ENCODE results near the gene MYOM3. TPM values are rescaled to one million over a fixed set of nuclear protein-coding genes. Genes with fewer than 3 reads are reported as not detected.
"Not testable (repeated sequence)": the region's sequence is repeated elsewhere in the genome, so short reads cannot be mapped to it uniquely, and the experiment has no call there.

The MYOM3 gene
- polyA plus RNA-seq, 6 donors from 2014 or later, result not detected

GRCh38 chr1:24060482-24060881 lies 51.5 kb downstream of the MYOM3 start:
- Mint-ChIP-seq H3K4me1 (no peaks in the 10 kb centered on the region), H3K9me3 (peaks cover 2 to 12% (median 5%) of the 10 kb centered on the region in 7 donors), H3K27ac (no peak overlapping the region), H3K4me3 (no peak overlapping the region), H3K36me3 (peaks cover 0 to 10% of the 10 kb centered on the region in 2 donors), H3K27me3 (peaks cover 0 to 13% (median 10%) of the 10 kb centered on the region in 3 donors)
- ATAC-seq (ENCODE audit: low read depth in 2 of 2) (no peak), DNase-seq (no peak)

- Mint-ChIP-seq H3K9me3 (peaks cover 2 to 12% (median 5%) of the 10 kb centered on the region in 7 donors), H3K27ac (no peak overlapping the region), H3K27me3 (peaks cover 0 to 13% (median 10%) of the 10 kb centered on the region in 3 donors)
Measured at GRCh38 chr1:24058671-24059455, 53.1 kb downstream of the MYOM3 start.

DNA sequence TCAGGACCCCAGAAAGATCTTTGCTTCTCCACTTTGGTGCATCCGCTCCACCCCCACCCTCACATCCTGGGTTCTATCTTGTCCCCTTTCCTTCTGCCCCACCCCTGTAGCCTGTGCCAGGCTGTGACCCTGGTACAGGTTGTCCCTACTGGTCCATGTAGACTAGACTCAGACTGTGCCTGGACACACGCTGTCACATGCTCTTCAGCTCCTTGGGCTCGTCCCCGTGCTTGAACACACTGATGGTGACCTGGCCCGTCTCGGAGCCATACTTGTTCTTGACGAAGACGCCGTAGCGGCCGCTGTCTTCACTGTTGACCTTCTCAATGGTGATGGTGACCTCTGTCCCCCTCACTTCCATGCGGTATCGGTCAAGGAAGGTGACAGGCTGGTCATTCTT lies 54.8 kb downstream of the MYOM3 start:
- Mint-ChIP-seq H3K9me3 (peaks cover 0 to 4% (median 0%) of the 10 kb centered on the region in 7 donors), H3K36me3 (peaks cover 0 to 2% of the 10 kb centered on the region in 2 donors), H3K4me1 (no peaks in the 10 kb centered on the region), H3K4me3 (no peak overlapping the region), H3K27me3 (peaks cover 0 to 5% (median 5%) of the 10 kb centered on the region in 3 donors), H3K27ac (no peak overlapping the region)
- ATAC-seq (ENCODE audit: low read depth in 2 of 2), result no peak
- DNase-seq, result no peak

More at GRCh38 chr1:24058671-24059455, 53.1 kb downstream of the MYOM3 start:
- no peak overlapping the region for H3K4me3 Mint-ChIP-seq
- H3K36me3 Mint-ChIP-seq, result peaks cover 0 to 10% of the 10 kb centered on the region in 2 donors
- no peaks in the 10 kb centered on the region for H3K4me1 Mint-ChIP-seq
- no peak for DNase-seq
- ATAC-seq (ENCODE audit: low read depth in 2 of 2), result no peak

DNA sequence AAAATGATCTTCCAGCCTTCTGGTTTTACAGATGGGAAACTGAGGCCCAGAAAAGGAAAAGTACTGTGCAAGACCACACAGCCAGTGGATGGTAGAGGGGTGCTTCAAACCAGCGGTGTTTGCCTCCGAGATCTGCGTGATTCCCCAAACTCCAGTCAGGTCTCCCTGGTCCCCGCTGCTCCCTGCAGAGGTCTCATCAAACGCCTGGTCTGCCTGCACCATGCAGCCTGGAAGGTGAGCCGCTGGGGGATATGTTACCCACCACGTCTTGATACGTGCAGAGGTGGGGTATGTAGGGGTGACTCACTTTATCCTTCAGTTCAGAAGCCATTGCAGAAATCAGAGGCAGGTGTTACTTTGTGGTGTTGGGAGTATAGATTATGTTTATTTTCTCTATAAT lies 56.3 kb downstream of the MYOM3 start:
- H3K27me3 Mint-ChIP-seq, result peaks cover 0 to 5% (median 3%) of the 10 kb centered on the region in 3 donors
- H3K27ac Mint-ChIP-seq, result peak overlapping the region in 1 of 6 donors; percentile 80
- no peaks in the 10 kb centered on the region for H3K36me3 Mint-ChIP-seq
- no peak overlapping the region for H3K4me3 Mint-ChIP-seq
- DNase-seq (no peak), ATAC-seq (ENCODE audit: low read depth in 2 of 2) (no peak)
- H3K9me3 Mint-ChIP-seq, result no peaks in the 10 kb centered on the region
- no peaks in the 10 kb centered on the region for H3K4me1 Mint-ChIP-seq

DNA sequence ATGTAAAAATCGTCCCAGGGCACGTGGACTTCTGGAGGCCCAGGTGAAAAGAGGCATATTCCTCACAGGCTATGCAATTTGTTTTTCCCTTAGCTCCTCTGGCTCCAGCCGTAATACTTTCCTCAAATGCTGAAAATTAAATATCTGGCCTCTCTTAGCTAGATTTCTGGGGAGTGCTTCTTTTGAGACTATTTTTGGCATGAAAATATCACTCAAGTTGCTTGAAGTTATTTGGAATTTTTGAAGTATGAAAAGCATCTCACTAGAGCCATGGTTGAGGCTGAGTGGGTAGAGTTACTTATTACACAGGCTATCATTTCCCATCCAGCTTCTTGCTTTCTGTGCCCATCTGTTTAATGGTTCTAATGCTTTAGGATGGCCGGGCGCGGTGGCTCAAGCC lies 59.7 kb downstream of the MYOM3 start:
- H3K4me1 Mint-ChIP-seq, result no peaks in the 10 kb centered on the region
- H3K9me3 Mint-ChIP-seq, result no peaks in the 10 kb centered on the region
- H3K27ac Mint-ChIP-seq, result no peak overlapping the region
- ATAC-seq (ENCODE audit: low read depth in 2 of 2) (no peak), DNase-seq (no peak)
- no peaks in the 10 kb centered on the region for H3K36me3 Mint-ChIP-seq
- H3K27me3 Mint-ChIP-seq, result peaks cover 0 to 3% (median 3%) of the 10 kb centered on the region in 3 donors
- no peak overlapping the region for H3K4me3 Mint-ChIP-seq

GRCh38 chr1:24051206-24051945 lies 60.6 kb downstream of the MYOM3 start:
- Mint-ChIP-seq H3K9me3 (no peaks in the 10 kb centered on the region), H3K4me1 (no peaks in the 10 kb centered on the region), H3K27me3 (peaks cover 0 to 3% (median 0%) of the 10 kb centered on the region in 3 donors), H3K36me3 (no peaks in the 10 kb centered on the region), H3K4me3 (no peak overlapping the region), H3K27ac (no peak overlapping the region)
- no peak for DNase-seq
- ATAC-seq (ENCODE audit: low read depth in 2 of 2), result no peak

DNA sequence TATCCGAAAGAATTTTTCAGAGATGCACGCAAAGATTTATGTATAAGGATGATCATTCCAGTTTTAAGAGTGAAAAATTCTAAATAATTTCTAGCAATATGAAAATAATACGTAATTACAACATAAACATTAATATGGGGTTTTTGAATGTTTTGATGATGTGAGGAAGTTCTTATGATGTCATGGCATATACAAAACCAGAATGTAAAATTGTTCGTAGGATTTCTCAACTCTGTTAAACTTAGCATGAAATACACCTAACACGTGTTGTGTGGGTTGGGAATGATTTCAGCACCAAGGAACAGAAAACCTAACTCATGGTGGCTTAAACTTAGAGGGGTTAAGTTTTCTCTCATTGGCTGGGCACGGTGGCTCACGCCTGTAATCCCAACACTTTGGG lies 62.2 kb downstream of the MYOM3 start:
- ATAC-seq (ENCODE audit: low read depth in 2 of 2), result no peak

DNA sequence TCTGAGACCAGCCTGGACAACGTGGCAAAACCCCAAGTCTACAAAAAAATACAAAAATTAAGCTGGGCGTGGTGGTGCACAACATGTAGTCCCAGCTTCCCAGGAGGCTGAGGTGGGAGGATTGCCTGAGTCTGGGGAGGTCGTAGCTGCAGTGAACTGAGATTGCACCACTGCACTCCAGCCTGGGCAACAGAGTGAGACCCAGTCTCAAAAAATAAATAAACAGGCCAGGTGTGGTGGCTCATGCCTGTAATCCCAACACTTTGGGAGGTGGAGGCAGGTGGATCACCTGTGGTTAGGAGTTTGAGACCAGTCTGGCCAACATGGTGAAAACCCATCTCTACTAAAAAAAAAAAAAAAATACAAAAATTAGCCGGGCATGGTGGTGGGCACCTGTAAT lies 63.0 kb downstream of the MYOM3 start:
- not testable (repeated sequence) for H3K36me3 Mint-ChIP-seq; H3K27me3 Mint-ChIP-seq; DNase-seq; H3K27ac Mint-ChIP-seq; H3K4me3 Mint-ChIP-seq; H3K9me3 Mint-ChIP-seq; H3K4me1 Mint-ChIP-seq; ATAC-seq (ENCODE audit: low read depth in 2 of 2)

More for the DNA sequence above, 62.2 kb downstream of the MYOM3 start:
- Mint-ChIP-seq H3K9me3 (no peaks in the 10 kb centered on the region), H3K4me3 (no peak overlapping the region), H3K27ac (no peak overlapping the region), H3K4me1 (no peaks in the 10 kb centered on the region), H3K27me3 (peaks cover 0 to 3% (median 0%) of the 10 kb centered on the region in 3 donors), H3K36me3 (no peaks in the 10 kb centered on the region)
- no peak for DNase-seq

DNA sequence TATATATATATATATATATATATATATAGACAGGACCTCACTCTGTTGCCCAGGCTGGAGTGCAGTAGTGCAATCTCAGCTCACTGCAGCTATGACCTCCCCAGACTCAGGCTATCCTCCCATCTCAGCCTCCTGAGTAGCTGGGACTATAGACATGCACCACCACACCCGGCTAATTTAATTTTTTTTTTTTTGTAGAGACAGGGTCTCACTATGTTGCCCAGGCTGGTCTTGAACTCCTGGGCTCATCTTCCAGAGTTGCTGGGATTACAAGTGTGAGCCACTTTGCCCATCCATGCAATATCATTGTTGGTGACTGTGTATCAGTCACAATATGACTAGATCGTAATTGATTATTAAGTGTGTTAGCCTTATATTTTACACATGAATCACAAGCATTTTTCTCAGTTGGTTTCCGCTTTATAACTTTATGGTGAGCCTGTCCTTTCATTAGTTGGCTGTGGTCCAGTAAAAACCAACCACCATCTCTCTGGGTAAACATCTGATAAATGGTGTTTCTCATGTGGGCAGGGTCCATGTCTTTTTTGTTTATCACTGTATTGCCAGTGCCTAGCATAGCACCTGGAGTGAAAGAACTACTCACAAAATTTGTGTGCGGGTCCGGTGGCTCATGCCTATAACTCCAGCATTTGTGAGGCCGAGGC lies 63.6 kb downstream of the MYOM3 start:
- no peaks in the 10 kb centered on the region for H3K4me1 Mint-ChIP-seq
- H3K27ac Mint-ChIP-seq, result peak overlapping the region in 1 of 6 donors; percentile 59
- no peaks in the 10 kb centered on the region for H3K36me3 Mint-ChIP-seq
- H3K27me3 Mint-ChIP-seq, result peaks cover 0 to 3% (median 0%) of the 10 kb centered on the region in 3 donors
- DNase-seq (no peak), ATAC-seq (ENCODE audit: low read depth in 2 of 2) (no peak)
- H3K4me3 Mint-ChIP-seq, result no peak overlapping the region
- H3K9me3 Mint-ChIP-seq, result no peaks in the 10 kb centered on the region

DNA sequence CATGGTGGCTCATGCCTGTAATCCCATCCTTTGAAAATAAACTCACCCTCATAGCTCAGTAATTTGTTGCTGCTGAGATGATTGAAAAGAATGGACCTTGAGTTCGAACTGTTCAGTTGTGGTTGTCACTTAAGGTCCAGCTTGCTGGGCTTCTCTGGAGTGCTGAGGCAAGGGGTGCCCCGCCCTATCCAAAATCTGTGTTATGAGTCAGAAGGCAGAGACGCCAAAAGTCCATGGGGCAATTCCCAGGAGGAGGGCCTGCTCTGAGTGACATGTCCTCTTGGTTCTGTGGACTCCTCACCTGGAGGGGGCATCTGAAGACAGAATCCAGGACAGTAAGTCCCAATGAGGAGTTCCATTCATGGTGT lies 64.8 kb downstream of the MYOM3 start:
- no peak overlapping the region for H3K27ac Mint-ChIP-seq
- peaks cover 0 to 3% (median 0%) of the 10 kb centered on the region in 3 donors for H3K27me3 Mint-ChIP-seq
- DNase-seq, result no peak
- ATAC-seq (ENCODE audit: low read depth in 2 of 2), result no peak
- no peaks in the 10 kb centered on the region for H3K36me3 Mint-ChIP-seq
- no peak overlapping the region for H3K4me3 Mint-ChIP-seq
- H3K9me3 Mint-ChIP-seq, result peaks cover 0 to 4% (median 0%) of the 10 kb centered on the region in 7 donors
- no peaks in the 10 kb centered on the region for H3K4me1 Mint-ChIP-seq

DNA sequence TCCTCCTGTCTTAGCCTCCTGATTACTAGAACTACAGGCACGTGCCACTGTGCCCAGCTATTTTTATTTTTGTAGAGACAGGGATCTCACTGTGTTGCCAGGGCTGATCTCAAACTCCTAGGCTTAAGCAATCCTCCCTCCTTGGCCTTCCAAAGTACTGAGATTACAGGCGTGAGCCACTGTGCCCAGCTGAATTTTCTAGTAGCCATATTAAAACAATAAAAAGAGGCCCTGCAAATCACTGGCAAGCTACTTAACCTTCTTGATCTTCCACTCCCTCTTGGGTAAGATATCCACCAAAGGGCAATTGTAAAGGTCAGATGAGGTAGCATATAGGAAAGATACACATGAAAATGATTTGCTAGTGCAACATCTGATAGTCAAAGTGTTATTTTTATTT lies 66.2 kb downstream of the MYOM3 start:
- ATAC-seq (ENCODE audit: low read depth in 2 of 2) (no peak), DNase-seq (no peak)
- H3K27me3 Mint-ChIP-seq, result no peaks in the 10 kb centered on the region
- peaks cover 0 to 4% (median 0%) of the 10 kb centered on the region in 7 donors for H3K9me3 Mint-ChIP-seq
- no peaks in the 10 kb centered on the region for H3K36me3 Mint-ChIP-seq
- no peak overlapping the region for H3K4me3 Mint-ChIP-seq
- no peak overlapping the region for H3K27ac Mint-ChIP-seq
- H3K4me1 Mint-ChIP-seq, result no peaks in the 10 kb centered on the region

DNA sequence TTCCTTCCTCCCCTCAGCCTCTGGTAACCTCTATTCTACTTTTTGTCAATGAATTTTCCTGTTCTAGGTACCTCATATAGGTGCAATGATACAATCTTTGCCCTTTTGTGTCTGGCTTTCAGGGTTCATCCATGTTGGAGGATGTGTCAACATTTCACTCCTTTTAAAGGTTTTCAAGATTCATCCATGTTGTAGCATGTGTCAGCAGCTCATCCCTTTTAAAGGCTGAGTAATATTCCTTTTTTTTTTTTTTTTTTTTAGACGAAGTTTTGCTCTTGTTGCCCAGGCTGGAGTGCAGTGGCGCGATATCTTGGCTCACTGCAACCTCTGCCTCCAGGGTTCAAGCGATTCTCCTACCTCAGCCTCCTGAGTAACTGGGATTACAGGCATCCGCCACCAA lies 67.3 kb downstream of the MYOM3 start:
- not testable (repeated sequence) for H3K27me3 Mint-ChIP-seq; DNase-seq; H3K4me3 Mint-ChIP-seq; H3K4me1 Mint-ChIP-seq; H3K9me3 Mint-ChIP-seq; H3K36me3 Mint-ChIP-seq; ATAC-seq (ENCODE audit: low read depth in 2 of 2)
- peak overlapping the region in 1 of 6 donors; percentile 75 for H3K27ac Mint-ChIP-seq

DNA sequence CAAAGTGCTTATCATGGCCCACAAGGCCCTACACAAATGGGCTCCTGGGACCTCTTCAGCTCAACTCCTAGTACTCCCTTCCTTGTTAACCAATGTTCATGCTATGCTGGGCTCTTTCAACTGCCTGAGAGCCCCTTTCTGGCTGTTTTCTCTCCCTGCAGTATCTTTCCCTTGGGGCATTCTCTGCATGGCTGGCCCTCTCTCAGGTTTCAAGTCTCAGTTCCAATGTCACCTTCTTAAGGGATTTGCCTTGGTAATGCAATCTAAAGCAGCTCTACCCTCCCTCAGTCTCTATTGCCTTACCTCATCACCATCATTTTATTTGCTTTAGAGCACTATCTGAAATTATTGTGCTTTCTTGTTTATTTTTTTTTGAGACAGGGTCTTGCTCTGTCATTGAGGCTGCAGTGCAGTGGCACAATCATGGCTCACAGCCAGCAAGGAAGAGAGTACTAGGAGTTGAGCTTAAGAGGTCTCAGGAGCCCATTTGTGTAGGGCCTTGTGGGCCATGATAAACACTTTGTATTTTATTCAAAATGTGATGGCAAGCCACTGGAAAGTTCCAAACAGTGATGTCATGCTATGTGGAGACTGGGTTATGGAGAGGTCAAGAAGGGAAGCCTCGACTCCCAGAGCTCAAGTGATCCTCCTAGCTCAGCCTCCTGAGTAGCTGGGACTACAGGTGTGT lies 68.4 kb downstream of the MYOM3 start:
- ATAC-seq (ENCODE audit: low read depth in 2 of 2) (no peak), DNase-seq (no peak)
- H3K4me3 Mint-ChIP-seq, result no peak overlapping the region
- no peaks in the 10 kb centered on the region for H3K27me3 Mint-ChIP-seq
- peak overlapping the region in 1 of 6 donors; percentile 78 for H3K27ac Mint-ChIP-seq
- H3K9me3 Mint-ChIP-seq, result peaks cover 0 to 4% (median 0%) of the 10 kb centered on the region in 7 donors
- H3K36me3 Mint-ChIP-seq, result no peaks in the 10 kb centered on the region
- no peaks in the 10 kb centered on the region for H3K4me1 Mint-ChIP-seq
